BE2C (cell line): ENCODE results near the gene TNS2.
"Not testable (repeated sequence)": the region's sequence is repeated elsewhere in the genome, so short reads cannot be mapped to it uniquely, and the experiment has no call there.

Experiments
- DNase-seq: peaks from one replicate; pipeline ENCODE4 v3.0.0-alpha.2; 2020
- H3K27me3 ChIP-seq: fragments of 250-450 bp; sonication (Bioruptor Pico); 2 replicates; pipeline ENCODE4 v1.5.1; 2020; ENCODE audit warnings: mild to moderate bottlenecking
- H3K36me3 ChIP-seq: fragments of 250-450 bp; sonication (Bioruptor Pico); 2 replicates; pipeline ENCODE4 v1.5.1; 2020; ENCODE audit warnings: mild to moderate bottlenecking
- H3K4me1 ChIP-seq: fragments of 250-450 bp; sonication (Bioruptor Pico); 2 replicates; pipeline ENCODE4 v1.5.1; 2020
- H3K4me3 ChIP-seq: 2 replicates; pipeline ENCODE4 v1.5.1; 2011; ENCODE audit warnings: low read depth, low read length
- H3K9me3 ChIP-seq: fragments of 250-450 bp; sonication (Bioruptor Pico); 2 replicates; pipeline ENCODE4 v1.5.1; 2020
- CTCF ChIP-seq: IDR thresholded peaks from 2 replicates; pipeline ENCODE4 v1.5.1; 2012; ENCODE audit warnings: mild to moderate bottlenecking, low read depth, low read length

TNS2 gene

DNA sequence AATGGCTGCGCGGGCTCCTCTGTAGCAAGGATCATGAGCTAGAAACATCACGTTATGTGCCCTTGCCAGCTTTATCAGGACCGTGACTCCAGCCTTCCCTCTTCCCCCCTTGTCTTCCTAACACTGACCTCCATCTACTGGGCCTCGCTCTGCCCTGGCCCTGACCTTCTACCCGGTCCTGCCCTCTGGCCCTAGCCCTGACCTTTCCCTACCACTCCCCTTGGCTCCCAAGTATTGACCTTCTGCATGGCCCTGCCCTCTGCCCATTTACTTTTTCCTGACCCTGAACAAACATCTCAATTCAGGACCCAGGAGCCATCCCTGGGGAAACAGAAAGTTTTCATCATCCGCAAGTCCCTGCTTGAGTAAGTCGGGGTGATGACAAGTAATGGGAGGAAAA, 55.4 kb downstream of the TNS2 start:
- Histone ChIP-seq H3K36me3 (no peaks in the 10 kb centered on the region), H3K27me3 (no peaks in the 10 kb centered on the region), H3K4me1 (no peaks in the 10 kb centered on the region), H3K4me3 (no peak overlapping the region), H3K9me3 (no peaks in the 10 kb centered on the region)
- no peak for DNase-seq
- TF ChIP-seq CTCF, result no peak

DNA sequence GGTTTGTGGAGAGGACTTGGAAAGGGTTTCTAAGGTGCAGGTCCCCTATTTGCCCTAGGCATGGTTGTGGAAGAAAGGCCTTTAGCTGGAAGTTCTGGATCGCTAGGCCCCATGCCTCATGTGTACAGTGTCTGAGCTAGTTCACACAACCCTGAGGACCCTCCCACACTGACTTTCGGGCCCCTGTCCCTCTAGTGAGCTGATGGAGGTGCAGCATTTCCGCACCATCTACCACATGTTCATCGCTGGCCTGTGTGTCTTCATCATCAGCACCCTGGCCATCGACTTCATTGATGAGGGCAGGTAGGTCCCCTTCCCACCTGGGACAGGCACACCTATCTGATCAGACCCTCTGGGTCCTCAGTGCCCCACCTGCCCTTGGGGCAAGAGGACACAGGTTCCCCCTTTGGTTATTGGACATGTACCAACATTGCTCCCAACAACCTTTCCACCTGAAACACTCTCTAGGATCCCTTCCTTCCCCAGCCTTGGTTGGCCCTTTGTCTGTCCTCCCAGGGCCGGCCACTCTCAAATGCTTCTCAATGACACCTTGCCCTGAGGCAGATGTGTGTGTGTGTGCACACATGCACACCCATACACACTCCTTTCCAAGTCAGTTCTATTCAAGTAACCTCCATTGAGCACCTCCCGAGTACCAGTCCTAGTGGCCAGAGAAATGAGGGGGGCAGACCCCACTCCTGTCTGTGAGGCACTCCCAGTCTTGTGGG, 56.0 kb downstream of the TNS2 start:
- no peak for DNase-seq
- Histone ChIP-seq H3K36me3 (no peaks in the 10 kb centered on the region), H3K4me1 (no peaks in the 10 kb centered on the region), H3K9me3 (no peaks in the 10 kb centered on the region), H3K4me3 (no peak overlapping the region), H3K27me3 (no peaks in the 10 kb centered on the region)
- TF ChIP-seq CTCF, result no peak

- no peak for DNase-seq
- H3K27me3 ChIP-seq, result no peaks in the 10 kb centered on the region
- no peak overlapping the region for H3K4me3 ChIP-seq
- H3K36me3 ChIP-seq, result no peaks in the 10 kb centered on the region
- no peaks in the 10 kb centered on the region for H3K4me1 ChIP-seq
- no peak for TF ChIP-seq CTCF
- no peaks in the 10 kb centered on the region for H3K9me3 ChIP-seq
Observed at GRCh38 chr12:53107122-53107521, 57.3 kb downstream of the TNS2 start.

- not testable (repeated sequence) for H3K36me3 ChIP-seq, DNase-seq, H3K4me3 ChIP-seq, H3K9me3 ChIP-seq, H3K4me1 ChIP-seq, H3K27me3 ChIP-seq
Observed at GRCh38 chr12:53112431-53112830, 62.6 kb downstream of the TNS2 start.

DNA sequence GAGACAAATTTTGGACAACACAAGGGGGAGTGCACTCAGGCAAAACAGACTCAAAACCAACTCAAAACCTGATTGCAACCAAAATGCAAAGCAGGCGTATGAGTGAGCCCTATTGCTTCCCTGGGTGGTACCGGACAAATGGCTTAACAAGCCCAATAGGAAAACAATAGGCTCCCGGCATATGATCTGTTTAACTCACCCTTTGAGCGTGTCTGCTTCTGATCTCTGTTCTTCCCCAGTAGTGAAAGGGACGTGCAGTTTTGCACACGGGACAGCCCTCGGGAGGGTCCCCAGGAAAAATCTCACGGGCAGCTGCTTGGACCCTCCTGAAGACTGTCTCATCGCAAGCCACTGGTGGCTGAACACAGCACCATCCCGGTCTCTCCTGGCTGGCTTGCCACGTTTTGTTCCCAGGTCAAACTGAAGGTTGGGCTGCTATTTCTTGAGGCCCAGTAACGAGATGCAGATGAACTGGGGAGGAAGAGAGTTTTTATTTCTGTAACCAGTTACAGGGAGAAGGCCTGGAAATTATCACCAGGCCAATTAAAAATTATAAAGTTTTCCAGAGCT, 63.4 kb downstream of the TNS2 start:
- no peak for DNase-seq
- Histone ChIP-seq H3K27me3 (no peaks in the 10 kb centered on the region), H3K4me1 (no peaks in the 10 kb centered on the region), H3K36me3 (no peaks in the 10 kb centered on the region), H3K9me3 (no peaks in the 10 kb centered on the region), H3K4me3 (no peak overlapping the region)
- TF ChIP-seq CTCF, result no peak

DNA sequence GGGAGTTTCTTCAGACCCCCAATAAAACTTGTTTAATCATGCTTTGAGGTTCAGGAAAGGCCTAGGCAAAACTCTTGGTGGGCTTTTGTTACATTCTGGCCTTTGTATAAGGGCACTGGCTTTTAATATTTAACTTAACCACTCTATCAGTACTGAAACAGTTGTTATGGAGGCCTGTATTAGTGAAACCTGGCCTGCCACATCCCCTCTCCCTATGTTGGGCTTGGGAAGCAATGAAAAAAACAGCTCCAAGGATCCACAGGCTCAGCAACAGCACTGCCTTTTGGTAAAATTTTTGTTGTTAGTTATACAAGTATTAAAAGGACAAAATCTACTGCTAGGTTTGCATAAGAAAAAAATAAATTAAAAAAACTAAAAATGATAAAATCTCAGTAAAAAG, 64.1 kb downstream of the TNS2 start:
- Histone ChIP-seq H3K4me1 (no peaks in the 10 kb centered on the region), H3K36me3 (no peaks in the 10 kb centered on the region), H3K27me3 (no peaks in the 10 kb centered on the region), H3K4me3 (no peak overlapping the region), H3K9me3 (no peaks in the 10 kb centered on the region)
- no peak for DNase-seq
- TF ChIP-seq CTCF, result no peak
